Epithelial cell of esophagus (primary cell): ENCODE data around the gene NR2F2.

Experiments
- DNase-seq: peaks from one replicate; pipeline ENCODE4 v3.0.0; 2010; ENCODE audit warnings: low read depth
- H3K4me3 ChIP-seq: 2 replicates; pipeline ENCODE4 v1.5.1; 2011; ENCODE audit warnings: mild to moderate bottlenecking, low read length, control low read depth
- TF ChIP-seq, protein P1 (sequence below): IDR thresholded peaks from 2 replicates; pipeline ENCODE4 v1.5.1; 2011; ENCODE audit warnings: low read depth, mild to moderate bottlenecking, low read length, control low read depth, inconsistent platforms; ENCODE audit not compliant: insufficient read depth; ENCODE audit errors: missing control alignments

Gene NR2F2

DNA sequence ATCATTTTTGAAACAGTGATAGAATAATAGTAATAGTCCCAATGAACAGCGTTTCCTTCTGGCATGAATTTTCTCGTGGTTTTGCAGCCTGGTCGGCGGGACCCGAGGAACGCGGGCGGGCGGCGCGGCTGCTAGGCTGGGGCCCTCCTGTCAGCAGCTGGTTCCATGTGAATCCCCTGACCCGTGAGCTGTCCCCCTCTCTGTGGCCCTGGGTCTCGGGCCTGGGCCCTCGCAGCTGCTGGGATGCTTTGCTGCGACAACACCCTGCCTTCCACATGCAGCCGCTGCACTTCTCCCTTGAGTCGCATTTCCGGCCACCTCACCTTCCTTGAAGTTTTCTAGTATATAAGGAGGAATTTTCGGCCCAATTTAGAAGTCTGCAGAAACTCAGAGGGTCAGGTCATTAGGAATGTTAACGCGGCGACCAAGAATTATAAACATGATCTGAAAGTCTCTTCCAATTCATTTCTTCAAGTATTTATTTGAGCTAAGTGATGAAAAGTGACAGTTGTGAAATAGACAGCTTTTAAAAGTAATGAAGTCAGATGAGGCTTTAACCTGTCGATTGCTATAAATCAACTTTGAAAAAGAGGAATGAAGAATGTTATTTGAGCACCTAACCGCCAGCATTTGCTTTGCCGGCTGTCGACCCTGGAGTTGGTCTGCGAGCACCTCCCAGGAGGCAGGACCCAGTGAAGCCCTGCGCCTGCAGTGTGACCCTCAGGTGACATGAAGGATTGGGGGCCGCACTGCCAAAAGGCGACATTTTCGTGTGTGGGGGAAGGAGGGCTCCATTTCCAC, 27.7 kb downstream of the NR2F2 start:
- peak; percentile 31 for DNase-seq
- TF ChIP-seq, protein P1, sequence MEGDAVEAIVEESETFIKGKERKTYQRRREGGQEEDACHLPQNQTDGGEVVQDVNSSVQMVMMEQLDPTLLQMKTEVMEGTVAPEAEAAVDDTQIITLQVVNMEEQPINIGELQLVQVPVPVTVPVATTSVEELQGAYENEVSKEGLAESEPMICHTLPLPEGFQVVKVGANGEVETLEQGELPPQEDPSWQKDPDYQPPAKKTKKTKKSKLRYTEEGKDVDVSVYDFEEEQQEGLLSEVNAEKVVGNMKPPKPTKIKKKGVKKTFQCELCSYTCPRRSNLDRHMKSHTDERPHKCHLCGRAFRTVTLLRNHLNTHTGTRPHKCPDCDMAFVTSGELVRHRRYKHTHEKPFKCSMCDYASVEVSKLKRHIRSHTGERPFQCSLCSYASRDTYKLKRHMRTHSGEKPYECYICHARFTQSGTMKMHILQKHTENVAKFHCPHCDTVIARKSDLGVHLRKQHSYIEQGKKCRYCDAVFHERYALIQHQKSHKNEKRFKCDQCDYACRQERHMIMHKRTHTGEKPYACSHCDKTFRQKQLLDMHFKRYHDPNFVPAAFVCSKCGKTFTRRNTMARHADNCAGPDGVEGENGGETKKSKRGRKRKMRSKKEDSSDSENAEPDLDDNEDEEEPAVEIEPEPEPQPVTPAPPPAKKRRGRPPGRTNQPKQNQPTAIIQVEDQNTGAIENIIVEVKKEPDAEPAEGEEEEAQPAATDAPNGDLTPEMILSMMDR: no peak
- H3K4me3 ChIP-seq: peak overlapping the region; percentile 58

GRCh38 chr15:96358821-96359615, 28.5 kb downstream of the NR2F2 start:
- H3K4me3 ChIP-seq: peak overlapping the region; percentile 41
- TF ChIP-seq, protein P1: no peak
- DNase-seq: no peak

GRCh38 chr15:96359616-96360521, 29.4 kb downstream of the NR2F2 start:
- H3K4me3 ChIP-seq: peak overlapping the region; percentile 41
- peak; percentile 46 for DNase-seq
- TF ChIP-seq, protein P1: no peak

DNA sequence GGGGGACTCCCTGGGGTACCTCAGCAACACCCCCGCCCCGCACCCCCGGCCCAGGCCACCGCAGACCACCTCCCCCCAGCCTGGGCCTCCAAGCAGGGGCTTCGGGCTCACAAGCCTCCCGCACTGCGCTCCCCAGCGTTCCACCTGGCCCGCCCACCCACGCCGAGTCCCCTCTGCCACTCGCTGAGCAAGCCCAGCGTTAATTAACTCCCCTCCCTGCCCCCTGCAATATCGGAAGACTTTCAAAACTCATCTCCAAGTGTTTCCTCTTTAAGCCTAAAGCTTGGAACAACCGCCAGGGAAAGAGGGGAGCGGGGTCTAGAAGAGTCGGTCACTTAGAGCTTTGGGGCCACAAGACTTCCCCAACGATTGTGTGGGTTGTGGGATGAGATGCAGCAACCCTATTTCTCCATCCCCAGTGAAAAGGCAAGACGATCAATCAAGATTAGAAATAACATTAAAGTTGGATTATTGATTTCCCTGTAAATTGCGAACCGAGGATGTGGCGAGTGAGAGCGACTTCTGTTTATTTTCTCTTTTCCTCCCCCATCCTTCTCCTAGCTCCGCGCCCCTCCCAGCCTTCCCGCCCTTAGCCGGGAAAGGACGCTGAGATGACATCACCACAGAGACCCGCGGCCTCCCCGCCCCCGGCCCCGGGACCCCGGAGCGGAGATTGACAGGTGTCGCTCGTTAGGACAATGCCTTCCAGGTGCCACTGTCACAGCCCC, 30.2 kb downstream of the NR2F2 start:
- peak overlapping the region; percentile 28 for H3K4me3 ChIP-seq
- no peak for DNase-seq
- TF ChIP-seq, protein P1: no peak

- TF ChIP-seq, protein P1: no peak
- H3K4me3 ChIP-seq: peak overlapping the region; percentile 28
- DNase-seq: no peak
Observed at GRCh38 chr15:96361309-96362010, 31.0 kb downstream of the NR2F2 start.
